Caco-2 (cell line): ENCODE measurements around the gene ZBTB7B. TPM values are rescaled to one million over a fixed set of nuclear protein-coding genes. Genes with fewer than 3 reads are reported as not detected.

ENCODE experiments used
- BruUV-seq: library from RNA; stranded (reverse); fragments of 400-500 nt; replicated peaks from 2 replicates; lab custom pipeline; 2021; lab: Mats Ljungman, UMichigan
- CTCF ChIA-PET: fragments of 300-600 bp; sonication (Branson Sonifier 250); formaldehyde crosslinking; loops from one replicate; lab custom pipeline; 2022; ENCODE audit warnings: antibody characterized with exemption; lab: Charles Lee
- POLR2A ChIA-PET: fragments of 300-600 bp; sonication (Branson Sonifier 250); formaldehyde crosslinking; loops from one replicate; lab custom pipeline; 2022; ENCODE audit warnings: antibody characterized with exemption; lab: Charles Lee
- DNase-seq, 2 experiments: peaks; one replicate each; pipeline versions ENCODE4 v3.0.0 to v3.0.0-alpha.2; 2020 to 2022
- H3K27me3 ChIP-seq: replicated peaks from 2 replicates; pipeline ENCODE4 v1.6.0; 2011; ENCODE audit warnings: low read length; ENCODE audit not compliant: control insufficient read depth, insufficient read depth
- H3K36me3 ChIP-seq: 2 replicates; pipeline ENCODE4 v1.5.1; 2011; ENCODE audit warnings: low read length; ENCODE audit not compliant: control insufficient read depth, insufficient read depth
- H3K4me1 ChIP-seq: fragments of 250-450 bp; sonication (Bioruptor Pico); 2 replicates; pipeline ENCODE4 v1.5.1; 2020; ENCODE audit warnings: mild to moderate bottlenecking
- H3K4me3 ChIP-seq: 2 replicates; pipeline ENCODE4 v1.5.1; 2011; ENCODE audit warnings: low read depth, mild to moderate bottlenecking, control low read depth, low read length
- H3K9me3 ChIP-seq: fragments of 250-450 bp; sonication (Bioruptor Pico); 2 replicates; pipeline ENCODE4 v1.5.1; 2020; ENCODE audit warnings: mild to moderate bottlenecking, moderate library complexity
- H3K27ac Mint-ChIP-seq: one replicate; pipeline ENCODE4 v1.8.0; 2022; ENCODE audit warnings: mixed read lengths; ENCODE audit not compliant: unreplicated experiment
- H3K27me3 Mint-ChIP-seq: one replicate; pipeline ENCODE4 v1.8.0; 2022; ENCODE audit warnings: mixed read lengths; ENCODE audit not compliant: insufficient read depth, unreplicated experiment
- H3K36me3 Mint-ChIP-seq: one replicate; pipeline ENCODE4 v1.8.0; 2022; ENCODE audit warnings: mild to moderate bottlenecking, mixed read lengths; ENCODE audit not compliant: insufficient read depth, unreplicated experiment
- H3K4me1 Mint-ChIP-seq: one replicate; pipeline ENCODE4 v1.8.0; 2022; ENCODE audit warnings: low read depth, mixed read lengths; ENCODE audit not compliant: unreplicated experiment
- H3K4me3 Mint-ChIP-seq: one replicate; pipeline ENCODE4 v1.8.0; 2022; ENCODE audit warnings: mild to moderate bottlenecking, moderate library complexity, mixed read lengths; ENCODE audit not compliant: unreplicated experiment
- H3K9me3 Mint-ChIP-seq: one replicate; pipeline ENCODE4 v1.8.0; 2022; ENCODE audit warnings: mixed read lengths; ENCODE audit not compliant: unreplicated experiment
- intact Hi-C: fragments of 100-400 bp; cut with micrococcal nuclease; formaldehyde crosslinking; loops from one replicate; pipeline ENCODE4 v1.10.0; 2022; ENCODE audit not compliant: unreplicated experiment
- total RNA-seq: library from RNA; stranded (reverse); gene quantifications from 2 replicates; pipeline ENCODE4 v1.2.3, GENCODE V29; 2022
- TF ChIP-seq, protein P1 (sequence below), 2 experiments: fragments of 200-600 bp in 1 of 2; IDR thresholded peaks; 1 replicate in 1 of 2; 2 replicates in 1 of 2; pipeline versions ENCODE4 v1.5.1 to v1.8.0; 2011 to 2022; ENCODE audit warnings: antibody characterized with exemption in 1 of 2, control low read depth in 1 of 2, inconsistent platforms in 1 of 2, low read depth in 1 of 2, low read length in 1 of 2, mild to moderate bottlenecking in 1 of 2, moderate library complexity in 1 of 2; ENCODE audit not compliant: insufficient read depth in 1 of 2, severe bottlenecking in 1 of 2, unreplicated experiment in 1 of 2

ZBTB7B gene
- total RNA-seq, 1 experiment from 2014 or later = 46.8 TPM

DNA sequence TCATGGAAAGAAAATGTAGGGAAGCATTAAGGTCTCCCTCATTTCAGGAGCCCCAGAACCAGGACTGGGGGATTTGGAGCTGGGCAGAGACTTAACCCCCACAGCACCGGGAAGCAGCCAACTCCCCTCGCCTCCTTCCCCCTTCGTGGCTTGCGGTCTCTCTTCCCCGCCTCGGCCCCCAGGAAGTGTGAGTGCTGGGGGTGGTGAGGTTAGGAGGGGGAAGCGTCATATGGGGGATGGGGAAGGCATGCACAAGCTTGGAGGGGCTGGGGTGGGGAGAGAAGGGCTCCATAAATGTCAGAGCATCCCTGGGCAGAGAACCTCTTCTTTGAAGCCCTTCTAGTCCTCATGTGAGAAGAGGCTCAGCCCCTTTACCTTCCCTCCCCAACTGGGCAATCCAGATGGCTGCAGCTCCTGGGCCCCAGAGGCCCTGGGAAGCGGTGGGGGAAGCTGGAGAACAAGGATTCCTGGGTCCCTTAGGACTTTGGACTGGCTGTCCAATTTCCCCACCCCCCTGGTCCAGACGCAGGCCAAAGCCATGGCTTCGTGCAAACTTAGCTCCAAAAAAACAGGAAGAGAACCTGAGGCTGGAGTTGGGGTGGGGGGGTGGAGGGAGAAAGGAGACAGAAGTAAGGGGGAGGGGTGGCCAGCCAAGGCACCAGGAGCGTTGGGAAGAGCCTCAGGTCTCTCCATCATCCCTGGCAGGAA, 7.8 kb downstream of the ZBTB7B start:
- no peak overlapping the region for H3K4me3 ChIP-seq
- TF ChIP-seq, protein P1, sequence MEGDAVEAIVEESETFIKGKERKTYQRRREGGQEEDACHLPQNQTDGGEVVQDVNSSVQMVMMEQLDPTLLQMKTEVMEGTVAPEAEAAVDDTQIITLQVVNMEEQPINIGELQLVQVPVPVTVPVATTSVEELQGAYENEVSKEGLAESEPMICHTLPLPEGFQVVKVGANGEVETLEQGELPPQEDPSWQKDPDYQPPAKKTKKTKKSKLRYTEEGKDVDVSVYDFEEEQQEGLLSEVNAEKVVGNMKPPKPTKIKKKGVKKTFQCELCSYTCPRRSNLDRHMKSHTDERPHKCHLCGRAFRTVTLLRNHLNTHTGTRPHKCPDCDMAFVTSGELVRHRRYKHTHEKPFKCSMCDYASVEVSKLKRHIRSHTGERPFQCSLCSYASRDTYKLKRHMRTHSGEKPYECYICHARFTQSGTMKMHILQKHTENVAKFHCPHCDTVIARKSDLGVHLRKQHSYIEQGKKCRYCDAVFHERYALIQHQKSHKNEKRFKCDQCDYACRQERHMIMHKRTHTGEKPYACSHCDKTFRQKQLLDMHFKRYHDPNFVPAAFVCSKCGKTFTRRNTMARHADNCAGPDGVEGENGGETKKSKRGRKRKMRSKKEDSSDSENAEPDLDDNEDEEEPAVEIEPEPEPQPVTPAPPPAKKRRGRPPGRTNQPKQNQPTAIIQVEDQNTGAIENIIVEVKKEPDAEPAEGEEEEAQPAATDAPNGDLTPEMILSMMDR (IDR thresholded peaks at IDR 0.05; ENCODE audit: insufficient read depth in 1 of 2, low read depth in 1 of 2, low read length in 1 of 2, severe bottlenecking in 1 of 2, unreplicated experiment in 1 of 2) = no peak
- POLR2A ChIA-PET = interaction anchor here (0.6 kb wide), 1 partner anchor 66 kb away, joined by 6 read pairs; no protein-coding TSS in a partner anchor
- Mint-ChIP-seq H3K4me3 (no peak overlapping the region), H3K4me1 (peaks cover 25% of the 10 kb centered on the region), H3K27me3 (no peaks in the 10 kb centered on the region), H3K36me3 (peaks cover 35% of the 10 kb centered on the region), H3K9me3 (no peaks in the 10 kb centered on the region), H3K27ac (peak overlapping the region; percentile 45)
- CTCF ChIA-PET = interaction anchor here (0.6 kb wide), 2 partner anchors 17 to 22 kb away, joined by 3 to 5 read pairs; partner anchors contain the start of gene LENEP
- BruUV-seq = no TSS peak
- peaks cover 3% of the 10 kb centered on the region; the same call in 1 of the 2 replicates for H3K36me3 ChIP-seq
- H3K9me3 ChIP-seq = no peaks in the 10 kb centered on the region
- intact Hi-C loops = no loop called here
- H3K27me3 ChIP-seq = no peaks in the 10 kb centered on the region
- H3K4me1 ChIP-seq = peaks cover 48% of the 10 kb centered on the region
- no peak for DNase-seq

DNA sequence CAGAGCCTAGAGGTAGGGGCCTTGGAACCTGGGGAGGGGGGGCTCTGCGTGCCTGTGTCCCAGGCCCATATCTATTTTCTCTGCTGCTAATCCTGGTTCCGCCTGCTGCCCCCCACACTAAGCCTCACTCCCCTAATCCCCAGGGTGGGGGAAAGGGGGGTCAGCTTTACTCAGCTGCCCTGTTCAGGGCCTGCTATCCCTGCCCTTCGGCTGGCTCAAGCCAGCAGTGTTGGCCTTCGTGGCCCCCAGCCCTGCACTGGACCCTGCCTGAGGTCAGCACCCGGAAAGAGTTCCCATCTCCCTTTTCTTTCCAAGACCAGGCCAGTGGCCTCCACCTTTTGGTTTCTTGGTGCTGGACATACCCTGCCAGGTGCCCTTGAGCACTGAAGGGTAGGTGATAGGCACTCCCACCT, 8.4 kb downstream of the ZBTB7B start:
- Histone ChIP-seq H3K4me3 (no peak overlapping the region), H3K4me1 (peaks cover 43% of the 10 kb centered on the region)
- intact Hi-C loops = no loop called here

DNA sequence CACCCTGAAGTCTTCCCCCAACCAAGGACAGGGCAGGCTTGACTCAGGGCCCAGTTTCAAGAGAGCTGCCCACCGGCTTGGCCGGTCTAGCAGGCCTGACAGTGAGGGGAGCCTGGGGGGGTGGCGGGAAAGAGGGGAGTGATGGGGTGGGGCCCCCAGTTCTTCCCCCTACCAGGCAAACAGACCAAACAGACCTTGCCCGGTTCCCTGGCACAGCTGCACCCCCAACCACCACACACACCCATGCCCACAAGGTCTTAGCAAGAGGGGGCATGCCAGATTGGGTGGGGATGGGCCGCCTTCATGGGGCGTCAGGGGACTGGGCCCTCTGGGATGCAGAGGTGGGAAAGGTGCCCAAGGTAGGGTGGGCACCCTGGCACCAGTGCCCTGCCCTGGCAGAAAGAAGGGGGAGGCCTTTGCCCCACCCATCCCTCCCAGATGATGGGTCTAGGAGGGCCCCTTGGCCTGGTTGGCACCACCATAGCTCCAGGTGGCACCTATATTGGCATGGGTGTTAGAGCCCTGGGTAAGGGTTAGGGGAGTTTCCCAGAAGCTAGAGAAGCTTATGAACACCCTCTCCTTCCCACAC, 8.9 kb downstream of the ZBTB7B start:
- no peak overlapping the region for H3K4me3 Mint-ChIP-seq
- peaks cover 43% of the 10 kb centered on the region for H3K36me3 Mint-ChIP-seq
- peaks cover 25% of the 10 kb centered on the region for H3K4me1 Mint-ChIP-seq
- no peaks in the 10 kb centered on the region for H3K27me3 ChIP-seq
- intact Hi-C loops = no loop called here
- no peaks in the 10 kb centered on the region for H3K9me3 Mint-ChIP-seq
- no peaks in the 10 kb centered on the region for H3K27me3 Mint-ChIP-seq
- H3K4me1 ChIP-seq = peaks cover 42% of the 10 kb centered on the region
- no peak overlapping the region for H3K27ac Mint-ChIP-seq
- CTCF ChIA-PET = no interaction called here
- H3K36me3 ChIP-seq = peaks cover under 1% of the 10 kb centered on the region
- TF ChIP-seq, protein P1 (IDR thresholded peaks at IDR 0.05; ENCODE audit: insufficient read depth in 1 of 2, low read depth in 1 of 2, low read length in 1 of 2, severe bottlenecking in 1 of 2, unreplicated experiment in 1 of 2) = no peak
- no peak for DNase-seq
- POLR2A ChIA-PET = no interaction called here
- no peaks in the 10 kb centered on the region for H3K9me3 ChIP-seq
- no TSS peak for BruUV-seq
- H3K4me3 ChIP-seq = no peak overlapping the region

More for the DNA sequence above, 8.4 kb downstream of the ZBTB7B start:
- Histone ChIP-seq H3K36me3 (peaks cover 2% of the 10 kb centered on the region), H3K27me3 (no peaks in the 10 kb centered on the region), H3K9me3 (no peaks in the 10 kb centered on the region)
- peaks cover 41% of the 10 kb centered on the region for H3K36me3 Mint-ChIP-seq
- BruUV-seq = no TSS peak
- no peaks in the 10 kb centered on the region for H3K27me3 Mint-ChIP-seq
- POLR2A ChIA-PET = no interaction called here
- no peak for DNase-seq
- no peak overlapping the region for H3K4me3 Mint-ChIP-seq
- H3K4me1 Mint-ChIP-seq = peaks cover 25% of the 10 kb centered on the region
- H3K27ac Mint-ChIP-seq = no peak overlapping the region
- no peaks in the 10 kb centered on the region for H3K9me3 Mint-ChIP-seq
- CTCF ChIA-PET = no interaction called here
- TF ChIP-seq, protein P1 (IDR thresholded peaks at IDR 0.05; ENCODE audit: insufficient read depth in 1 of 2, low read depth in 1 of 2, low read length in 1 of 2, severe bottlenecking in 1 of 2, unreplicated experiment in 1 of 2) = no peak
